HL-60 (cell line): ENCODE results near the gene AKT2.

Experiments
- DNase-seq, 2 experiments: peaks; one replicate each; pipeline ENCODE4 v3.0.0-alpha.2; 2010 to 2020; ENCODE audit warnings: low read depth in 1 of 2, low spot score in 1 of 2
- H3K27ac ChIP-seq: fragments of 250-450 bp; sonication (Bioruptor Pico); replicated peaks from 2 replicates; pipeline ENCODE4 v1.5.1; 2020; ENCODE audit warnings: mild to moderate bottlenecking, moderate library complexity
- H3K27me3 ChIP-seq: fragments of 250-450 bp; sonication (Bioruptor Pico); 2 replicates; pipeline ENCODE4 v1.5.1; 2021; ENCODE audit warnings: mild to moderate bottlenecking, moderate library complexity; ENCODE audit not compliant: insufficient read depth, poor library complexity, severe bottlenecking
- H3K4me3 ChIP-seq: replicated peaks from 2 replicates; pipeline ENCODE4 v1.5.1; 2011; ENCODE audit warnings: mild to moderate bottlenecking, control low read depth, low read length; ENCODE audit not compliant: insufficient read depth
- CTCF ChIP-seq: IDR thresholded peaks from one replicate; pipeline ENCODE4 v1.5.1; 2011; ENCODE audit warnings: low read length, control low read depth, inconsistent platforms; ENCODE audit not compliant: insufficient read depth
- GABPA ChIP-seq: IDR thresholded peaks from 2 replicates; pipeline ENCODE4 v1.6.1; 2012; ENCODE audit warnings: low read depth
- POLR2AphosphoS5 ChIP-seq: IDR thresholded peaks from 2 replicates; pipeline ENCODE4 v1.6.1; 2012; ENCODE audit warnings: low read depth
- REST ChIP-seq: IDR thresholded peaks from 2 replicates; pipeline ENCODE4 v1.6.1; 2012; ENCODE audit warnings: low read depth; ENCODE audit not compliant: insufficient replicate concordance
- SPI1 ChIP-seq: IDR thresholded peaks from 2 replicates; pipeline ENCODE4 v1.6.1; 2012; ENCODE audit warnings: low read depth, mild to moderate bottlenecking, borderline replicate concordance

AKT2 gene

DNA sequence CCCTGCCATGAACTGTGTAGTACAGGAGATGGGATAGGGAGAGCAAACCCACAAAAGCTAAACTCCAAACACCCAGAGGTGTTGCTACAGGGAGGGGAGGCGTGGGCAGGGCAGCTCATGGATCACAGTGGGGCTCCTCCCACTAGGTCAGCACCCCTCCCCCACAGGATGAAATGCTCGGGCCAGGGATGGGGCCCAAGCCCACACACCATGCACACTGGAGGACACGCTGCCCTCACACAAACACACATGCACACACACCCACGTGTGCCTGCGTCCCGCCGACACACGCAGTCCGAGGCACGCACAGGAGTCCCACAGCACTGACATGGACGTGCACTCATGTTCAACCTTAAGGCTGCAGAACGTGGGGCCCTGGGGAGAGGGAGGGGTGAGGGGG, 52.7 kb downstream of the AKT2 start:
- H3K27ac ChIP-seq = no peak overlapping the region
- TF ChIP-seq POLR2AphosphoS5 = no peak
- no peak for TF ChIP-seq REST
- TF ChIP-seq SPI1 = no peak
- no peak for TF ChIP-seq CTCF
- no peak for TF ChIP-seq GABPA
- no peak overlapping the region for H3K4me3 ChIP-seq
- DNase-seq = no peak
- peaks cover 3% of the 10 kb centered on the region for H3K27me3 ChIP-seq

- Histone ChIP-seq H3K27ac (no peak overlapping the region), H3K27me3 (peaks cover 9% of the 10 kb centered on the region), H3K4me3 (no peak overlapping the region)
- no peak for DNase-seq
- TF ChIP-seq SPI1 = no peak
- TF ChIP-seq POLR2AphosphoS5 = no peak
- TF ChIP-seq CTCF = no peak
- TF ChIP-seq REST = no peak
- TF ChIP-seq GABPA = no peak
Measured at GRCh38 chr19:40231544-40232424, 53.4 kb downstream of the AKT2 start.

DNA sequence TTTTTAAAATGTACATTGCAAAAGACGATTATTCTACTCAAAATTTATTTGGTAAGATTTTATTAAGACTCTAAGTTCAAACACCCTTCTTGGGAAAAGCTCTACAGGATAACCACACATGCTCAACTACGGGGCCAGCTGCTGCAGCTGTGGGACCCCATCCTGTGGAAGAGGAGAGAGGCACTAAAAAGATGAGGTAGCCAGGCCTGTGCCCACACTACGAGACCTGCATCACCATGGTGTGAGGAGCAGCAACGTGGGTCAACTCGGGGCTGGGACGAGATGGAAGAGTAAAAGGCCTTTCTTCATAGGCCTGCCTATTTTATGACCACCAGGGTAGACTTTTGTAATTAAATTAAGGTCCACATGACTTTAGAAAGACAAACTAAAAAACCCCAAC, 54.1 kb downstream of the AKT2 start:
- H3K4me3 ChIP-seq = no peak overlapping the region
- H3K27me3 ChIP-seq = peaks cover 16% of the 10 kb centered on the region
- DNase-seq = no peak
- TF ChIP-seq SPI1 = no peak
- no peak for TF ChIP-seq CTCF
- no peak for TF ChIP-seq REST
- TF ChIP-seq POLR2AphosphoS5 = no peak
- no peak for TF ChIP-seq GABPA
- H3K27ac ChIP-seq = no peak overlapping the region
